ENCODE results near the gene NFE2L2. TPM values are rescaled to one million over a fixed set of nuclear protein-coding genes. Genes with fewer than 3 reads are reported as not detected.

The NFE2L2 gene
- total and polyA plus RNA-seq, 2 experiments from 2014 or later = 35.0 to 39.1 TPM

- TF ChIP-seq CTCF (conservative IDR thresholded peaks at IDR 0.05; ENCODE audit: low read depth in 2 of 2) = no peak
- no peak for TF ChIP-seq ZNF331 (CRISPR knock-in tag; IDR thresholded peaks at IDR 0.05; ENCODE audit: low read depth)
- no peak for TF ChIP-seq CREB1 (CRISPR knock-in tag; IDR thresholded peaks at IDR 0.05; ENCODE audit: low read depth)
- no peak for TF ChIP-seq ZNF114 (CRISPR knock-in tag; IDR thresholded peaks at IDR 0.05)
- TF ChIP-seq STAT1 (IDR thresholded peaks at IDR 0.05; ENCODE audit: unreplicated experiment) = no peak
- no peak for TF ChIP-seq EZH2phosphoT487 (IDR thresholded peaks at IDR 0.05; ENCODE audit: unreplicated experiment)
- no peak for TF ChIP-seq EZH2 (IDR thresholded peaks at IDR 0.05; ENCODE audit: low read depth, unreplicated experiment)
- TF ChIP-seq ETS1 (IDR thresholded peaks at IDR 0.05) = no peak
Measured at GRCh38 chr2:177302552-177302951, 38.0 kb upstream of the NFE2L2 start (continued).

- no peaks in the 10 kb centered on the region for H3K27me3 ChIP-seq (ENCODE audit: insufficient read depth)
- no peak overlapping the region for H3K4me3 ChIP-seq
- no peak overlapping the region for H2AFZ ChIP-seq
- no peaks in the 10 kb centered on the region for H3K79me2 ChIP-seq (replicated peaks; ENCODE audit: insufficient read depth)
- no peaks in the 10 kb centered on the region for H3K9me2 ChIP-seq (ENCODE audit: insufficient read depth)
- DNase-seq (ENCODE audit: low spot score) (no peak), ATAC-seq (no peak)
- H3K27ac Mint-ChIP-seq = no peak overlapping the region
- H3K27me3 Mint-ChIP-seq (ENCODE audit: insufficient read depth, low read depth, poor library complexity) = peaks cover 7% of the 10 kb centered on the region
- H3K4me2 ChIP-seq = no peak overlapping the region
- TF ChIP-seq CTCF (conservative IDR thresholded peaks at IDR 0.05; ENCODE audit: low read depth in 2 of 2) (no peak), NANOG (IDR thresholded peaks at IDR 0.05; ENCODE audit: borderline replicate concordance) (no peak), ETS1 (IDR thresholded peaks at IDR 0.05) (no peak), EZH2phosphoT487 (IDR thresholded peaks at IDR 0.05; ENCODE audit: unreplicated experiment) (no peak), JUNB (IDR thresholded peaks at IDR 0.05; ENCODE audit: unreplicated experiment) (no peak), CREB1 (CRISPR knock-in tag; IDR thresholded peaks at IDR 0.05; ENCODE audit: low read depth) (no peak), EZH2 (IDR thresholded peaks at IDR 0.05; ENCODE audit: low read depth, unreplicated experiment) (no peak), ZNF331 (CRISPR knock-in tag; IDR thresholded peaks at IDR 0.05; ENCODE audit: low read depth) (no peak)
- H3K4me1 ChIP-seq (ENCODE audit: insufficient read depth) = no peaks in the 10 kb centered on the region
- H3K4me1 Mint-ChIP-seq = no peaks in the 10 kb centered on the region
- H4K20me1 ChIP-seq (replicated peaks; ENCODE audit: insufficient read depth) = no peaks in the 10 kb centered on the region; the same call in 1 of the 2 replicates
- H3K9me3 Mint-ChIP-seq = no peaks in the 10 kb centered on the region
- H3K36me3 ChIP-seq (ENCODE audit: insufficient read depth) = no peaks in the 10 kb centered on the region
- H3K4me3 Mint-ChIP-seq = no peak overlapping the region
- no peaks in the 10 kb centered on the region for H3K36me3 Mint-ChIP-seq (ENCODE audit: low read depth)
- no peaks in the 10 kb centered on the region for H3F3A ChIP-seq (replicated peaks; ENCODE audit: low read depth)
- no peak overlapping the region for H3K27ac ChIP-seq (ENCODE audit: low read depth)
Measured at GRCh38 chr2:177298191-177298590, 33.7 kb upstream of the NFE2L2 start.

Measured in GM23338 (cell line).